Measurements from ENCODE around the gene MS4A15.

The MS4A15 gene

DNA sequence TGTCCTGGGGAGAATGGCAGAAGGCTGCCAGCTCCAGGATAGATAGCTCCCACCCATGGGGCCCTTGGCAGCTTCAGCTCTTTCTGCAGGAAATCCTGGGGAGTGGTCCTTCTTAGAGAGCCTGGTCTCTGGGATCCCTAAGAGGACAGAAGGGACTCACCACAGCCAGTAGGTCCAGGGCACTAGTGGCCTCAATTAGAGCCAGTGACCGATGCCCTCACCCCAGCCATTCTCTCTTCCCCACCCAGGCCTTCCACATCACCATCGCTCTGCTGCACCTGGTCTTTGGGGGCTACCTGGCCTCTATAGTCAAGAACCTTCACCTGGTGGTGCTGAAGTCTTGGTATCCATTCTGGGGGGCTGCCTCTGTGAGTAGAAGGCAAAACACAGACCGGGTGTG, 34.1 kb downstream of the MS4A15 start:
- intact Hi-C loops (cut with micrococcal nuclease) = no loop called here

DNA sequence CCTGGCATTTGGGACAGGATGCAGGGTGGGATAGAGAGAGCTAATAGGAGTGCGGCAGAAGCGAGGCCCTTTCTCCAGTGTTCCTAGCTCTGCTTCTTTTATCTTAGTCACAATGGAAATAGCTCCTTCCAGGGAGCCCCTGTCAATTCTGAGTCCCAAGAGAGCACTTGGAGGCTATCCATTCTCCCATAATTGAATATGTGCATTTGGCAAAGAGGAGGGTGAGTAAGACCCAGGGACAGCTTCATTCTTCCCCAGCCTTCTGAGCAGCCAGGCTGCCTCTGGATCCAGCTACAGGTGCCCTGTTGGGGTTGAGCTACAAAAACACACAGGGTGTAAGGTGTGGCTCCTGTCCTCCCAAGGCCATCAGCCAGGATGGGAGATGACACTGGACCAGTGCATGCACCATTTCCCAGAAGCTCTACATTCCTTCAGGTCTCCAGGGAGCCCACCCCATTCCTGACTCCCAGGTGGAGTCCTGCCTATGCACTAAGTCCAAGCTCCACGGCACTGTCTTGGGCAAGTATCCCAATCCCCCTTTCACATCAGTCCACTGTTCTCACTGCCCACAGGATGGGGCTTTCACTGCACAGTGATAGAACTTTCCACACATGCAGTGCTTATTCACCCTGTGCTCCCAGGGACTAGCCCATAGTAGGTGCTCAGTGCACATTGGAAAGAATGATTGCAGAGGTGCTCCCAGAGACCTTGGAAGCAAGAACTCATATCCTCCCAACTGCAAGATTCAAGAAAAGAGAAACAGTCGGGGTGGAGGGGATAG, 34.7 kb downstream of the MS4A15 start:
- Mint-ChIP-seq H3K9me3 (no peaks in the 10 kb centered on the region), H3K4me3 (no peak overlapping the region), H3K27me3 (peaks cover 4% of the 10 kb centered on the region), H3K36me3 (ENCODE audit: low read depth) (no peaks in the 10 kb centered on the region), H3K4me1 (ENCODE audit: low read depth) (no peaks in the 10 kb centered on the region), H3K27ac (no peak overlapping the region)
- intact Hi-C loops (cut with micrococcal nuclease) = no loop called here

More for the DNA sequence above, 34.1 kb downstream of the MS4A15 start:
- Mint-ChIP-seq H3K27me3 (peaks cover 4% of the 10 kb centered on the region), H3K4me3 (no peak overlapping the region), H3K9me3 (no peaks in the 10 kb centered on the region), H3K36me3 (ENCODE audit: low read depth) (no peaks in the 10 kb centered on the region), H3K4me1 (ENCODE audit: low read depth) (no peaks in the 10 kb centered on the region), H3K27ac (no peak overlapping the region)

DNA sequence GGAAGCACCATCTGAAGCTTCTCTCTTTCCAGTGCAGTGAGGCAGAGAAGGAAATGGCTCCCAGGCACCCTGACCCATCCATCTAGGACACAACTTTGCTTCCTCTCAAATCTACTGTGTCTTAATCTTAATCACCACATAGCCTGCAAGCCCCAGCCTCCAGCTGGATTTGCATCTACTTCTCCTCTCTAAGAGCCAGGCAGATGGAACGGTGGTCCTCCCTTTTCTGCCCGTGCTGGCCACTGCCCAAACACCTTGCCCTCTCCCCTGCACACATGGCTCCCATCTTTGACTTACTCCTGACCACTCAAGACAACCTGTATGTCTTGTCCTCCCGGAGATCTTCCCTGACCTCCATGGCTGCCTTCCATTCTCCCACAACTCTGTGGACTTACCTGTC, 35.9 kb downstream of the MS4A15 start:
- Mint-ChIP-seq H3K27me3 (peaks cover 4% of the 10 kb centered on the region), H3K9me3 (no peaks in the 10 kb centered on the region), H3K4me3 (no peak overlapping the region), H3K27ac (no peak overlapping the region), H3K4me1 (ENCODE audit: low read depth) (no peaks in the 10 kb centered on the region), H3K36me3 (ENCODE audit: low read depth) (no peaks in the 10 kb centered on the region)
- intact Hi-C loops (cut with micrococcal nuclease) = no loop called here

DNA sequence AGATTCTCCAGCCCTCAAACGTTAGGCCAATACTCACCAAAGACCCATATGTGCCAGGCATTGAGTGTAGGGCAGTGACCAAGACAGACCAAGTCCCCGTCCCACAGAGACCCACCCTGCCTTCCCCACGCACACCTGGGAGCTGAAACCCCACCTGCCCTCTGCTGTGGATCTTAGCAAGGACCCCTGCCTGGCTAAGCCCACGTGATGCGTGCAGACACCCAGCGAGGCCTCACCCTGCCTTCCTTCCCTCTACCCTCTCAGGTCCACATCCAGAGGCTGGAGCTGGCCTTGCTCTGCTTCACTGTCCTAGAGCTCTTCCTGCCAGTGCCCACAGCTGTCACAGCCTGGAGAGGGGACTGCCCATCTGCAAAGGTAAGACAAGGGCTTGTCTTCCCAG, 38.6 kb downstream of the MS4A15 start:
- H3K36me3 Mint-ChIP-seq (ENCODE audit: low read depth) = no peaks in the 10 kb centered on the region
- H3K4me3 Mint-ChIP-seq = no peak overlapping the region
- H3K9me3 Mint-ChIP-seq = no peaks in the 10 kb centered on the region
- intact Hi-C loops (cut with micrococcal nuclease) = no loop called here
- H3K4me1 Mint-ChIP-seq (ENCODE audit: low read depth) = no peaks in the 10 kb centered on the region
- H3K27me3 Mint-ChIP-seq = peaks cover 11% of the 10 kb centered on the region
- no peak overlapping the region for H3K27ac Mint-ChIP-seq

DNA sequence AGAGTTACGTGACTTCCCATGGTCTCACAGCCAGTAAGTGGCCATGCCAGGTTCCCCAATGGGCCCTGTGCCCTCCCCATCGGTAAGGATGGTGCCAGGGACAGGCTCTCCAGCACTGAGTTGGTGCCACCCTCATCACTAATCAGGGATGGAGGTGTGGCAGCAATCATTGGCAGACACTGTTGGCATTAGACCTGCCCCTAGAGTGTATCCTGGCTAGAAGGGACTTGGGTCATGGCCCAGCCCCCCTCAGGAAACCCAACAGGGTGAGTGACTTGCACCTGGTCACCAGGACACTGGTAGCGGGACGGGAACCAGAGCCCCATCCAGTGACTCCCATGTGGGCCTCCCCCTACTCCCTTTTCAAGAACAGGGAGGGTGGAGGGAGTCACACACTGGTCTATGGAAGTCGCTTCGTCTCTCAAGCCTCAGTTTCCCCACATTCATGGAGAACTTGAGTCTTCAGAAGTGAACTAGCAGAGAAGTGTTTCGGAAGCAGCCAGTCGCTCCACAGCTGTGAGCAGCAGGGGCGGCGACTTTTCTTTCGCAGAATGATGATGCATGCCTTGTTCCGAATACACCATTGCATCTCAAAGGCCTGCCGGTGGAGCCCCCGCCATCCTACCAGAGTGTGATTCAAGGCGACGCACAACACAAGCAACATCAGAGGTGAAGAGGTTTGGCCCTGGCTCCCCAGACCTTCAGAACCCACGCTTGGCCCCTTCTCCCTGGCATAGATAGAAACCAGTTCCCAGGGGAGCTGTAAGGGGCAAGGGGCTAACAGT, 41.4 kb downstream of the MS4A15 start:
- Mint-ChIP-seq H3K4me3 (no peak overlapping the region), H3K9me3 (no peaks in the 10 kb centered on the region), H3K4me1 (ENCODE audit: low read depth) (no peaks in the 10 kb centered on the region), H3K27me3 (peaks cover 18% of the 10 kb centered on the region), H3K27ac (no peak overlapping the region), H3K36me3 (ENCODE audit: low read depth) (no peaks in the 10 kb centered on the region)
- intact Hi-C loops (cut with micrococcal nuclease) = no loop called here

DNA sequence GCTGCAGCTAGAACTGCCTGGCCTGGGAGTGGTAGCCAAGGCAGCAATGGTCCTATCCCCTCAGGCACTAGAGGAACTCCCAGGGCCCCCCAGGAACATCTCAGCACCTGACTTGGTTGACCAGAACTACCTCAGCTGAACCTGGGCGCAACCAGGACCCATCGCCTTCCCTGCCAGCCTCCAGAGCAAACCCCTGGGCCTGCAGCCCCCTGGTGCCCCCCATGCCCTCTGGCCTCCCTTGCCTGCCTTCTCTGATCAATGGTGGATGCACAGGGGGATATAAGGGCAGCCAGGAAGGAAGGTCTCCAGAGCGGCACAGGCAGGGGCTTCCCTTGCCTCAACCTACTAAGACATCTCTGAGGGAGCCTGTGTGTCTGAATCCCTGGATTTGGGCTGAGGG, 42.0 kb downstream of the MS4A15 start:
- H3K9me3 Mint-ChIP-seq = no peaks in the 10 kb centered on the region
- intact Hi-C loops (cut with micrococcal nuclease) = no loop called here
- no peaks in the 10 kb centered on the region for H3K36me3 Mint-ChIP-seq (ENCODE audit: low read depth)
- no peaks in the 10 kb centered on the region for H3K4me1 Mint-ChIP-seq (ENCODE audit: low read depth)
- peaks cover 18% of the 10 kb centered on the region for H3K27me3 Mint-ChIP-seq
- H3K27ac Mint-ChIP-seq = no peak overlapping the region
- H3K4me3 Mint-ChIP-seq = no peak overlapping the region

DNA sequence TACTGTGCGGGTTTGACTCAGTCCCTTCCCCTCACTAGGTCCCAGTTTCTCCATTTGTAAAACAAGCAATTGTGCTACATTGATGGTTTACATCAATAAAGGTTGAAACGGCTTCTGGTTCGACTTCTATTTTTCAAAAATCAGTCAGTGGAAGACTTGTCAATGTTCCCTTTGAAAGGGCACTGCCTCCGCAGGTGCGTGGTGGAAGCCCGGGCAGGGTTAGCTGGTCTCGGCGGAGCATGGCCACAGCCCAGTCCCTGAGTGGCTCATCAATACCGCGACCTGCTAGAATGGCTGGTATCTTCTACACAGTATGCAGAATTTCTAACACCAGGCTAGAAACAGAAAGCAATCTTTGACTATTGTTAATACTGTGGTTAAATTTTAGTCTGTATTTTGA, 44.5 kb downstream of the MS4A15 start:
- Mint-ChIP-seq H3K4me1 (ENCODE audit: low read depth) (no peaks in the 10 kb centered on the region), H3K36me3 (ENCODE audit: low read depth) (no peaks in the 10 kb centered on the region), H3K4me3 (no peak overlapping the region), H3K27me3 (peaks cover 22% of the 10 kb centered on the region), H3K9me3 (no peaks in the 10 kb centered on the region), H3K27ac (no peak overlapping the region)
- intact Hi-C loops (cut with micrococcal nuclease) = no loop called here

DNA sequence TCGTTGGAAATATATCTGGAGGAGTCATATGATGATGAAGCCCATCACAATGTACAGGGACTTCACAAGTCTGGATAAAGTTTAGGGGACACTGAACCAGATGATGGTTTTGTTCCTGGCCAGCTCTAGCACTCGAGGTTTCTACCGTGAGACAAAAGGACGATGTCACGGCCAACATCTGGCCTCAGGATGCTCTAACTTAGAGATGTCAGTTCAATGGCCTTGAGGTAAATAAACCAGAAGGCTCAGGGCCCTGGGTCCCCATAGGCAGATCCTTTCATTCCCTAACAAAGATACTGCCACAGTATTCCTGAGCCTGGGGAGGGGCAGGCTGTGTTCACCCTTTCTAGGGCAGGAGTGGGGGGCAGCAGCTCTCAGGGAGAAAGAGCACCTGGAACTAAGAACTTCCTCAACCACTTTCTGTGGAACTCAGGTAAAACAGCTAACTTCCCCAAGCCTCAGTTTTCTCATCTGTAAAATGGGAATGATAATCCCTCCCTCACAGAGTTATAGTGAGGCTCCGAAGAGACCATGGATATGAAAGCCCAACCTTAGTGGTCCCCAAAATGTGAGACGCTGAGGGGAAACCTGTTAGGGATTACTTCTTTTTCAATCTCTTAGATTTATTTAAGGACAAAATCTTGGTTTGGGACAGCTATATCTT, 46.7 kb downstream of the MS4A15 start:
- Mint-ChIP-seq H3K36me3 (ENCODE audit: low read depth) (no peaks in the 10 kb centered on the region), H3K4me1 (ENCODE audit: low read depth) (no peaks in the 10 kb centered on the region), H3K27ac (no peak overlapping the region), H3K27me3 (peaks cover 22% of the 10 kb centered on the region), H3K9me3 (no peaks in the 10 kb centered on the region), H3K4me3 (no peak overlapping the region)
- intact Hi-C loops (cut with micrococcal nuclease) = no loop called here

DNA sequence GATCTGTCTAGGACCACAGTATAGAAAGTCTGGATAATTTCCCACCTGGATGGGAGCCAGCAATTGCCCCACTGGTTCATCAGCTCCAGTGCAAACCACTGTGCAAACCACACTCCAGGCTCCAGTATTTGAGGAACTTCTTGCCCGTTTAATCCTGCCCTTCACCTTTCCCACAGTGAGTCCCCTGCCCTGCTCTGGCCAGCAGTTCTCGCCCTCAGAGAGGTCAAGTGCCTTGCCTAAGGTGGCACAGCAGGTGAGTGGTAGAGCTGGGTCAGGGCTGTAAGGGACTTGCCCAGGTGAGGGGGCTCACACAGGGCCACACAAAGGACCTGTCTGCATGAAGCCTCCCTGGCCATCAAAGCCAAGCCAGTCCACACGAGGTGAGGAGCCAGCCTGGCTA, 52.6 kb downstream of the MS4A15 start:
- intact Hi-C loops (cut with micrococcal nuclease) = no loop called here
- peaks cover 28% of the 10 kb centered on the region for H3K27me3 Mint-ChIP-seq
- H3K36me3 Mint-ChIP-seq (ENCODE audit: low read depth) = no peaks in the 10 kb centered on the region
- H3K4me1 Mint-ChIP-seq (ENCODE audit: low read depth) = peaks cover 27% of the 10 kb centered on the region
- no peak overlapping the region for H3K4me3 Mint-ChIP-seq
- H3K27ac Mint-ChIP-seq = no peak overlapping the region
- no peaks in the 10 kb centered on the region for H3K9me3 Mint-ChIP-seq

DNA sequence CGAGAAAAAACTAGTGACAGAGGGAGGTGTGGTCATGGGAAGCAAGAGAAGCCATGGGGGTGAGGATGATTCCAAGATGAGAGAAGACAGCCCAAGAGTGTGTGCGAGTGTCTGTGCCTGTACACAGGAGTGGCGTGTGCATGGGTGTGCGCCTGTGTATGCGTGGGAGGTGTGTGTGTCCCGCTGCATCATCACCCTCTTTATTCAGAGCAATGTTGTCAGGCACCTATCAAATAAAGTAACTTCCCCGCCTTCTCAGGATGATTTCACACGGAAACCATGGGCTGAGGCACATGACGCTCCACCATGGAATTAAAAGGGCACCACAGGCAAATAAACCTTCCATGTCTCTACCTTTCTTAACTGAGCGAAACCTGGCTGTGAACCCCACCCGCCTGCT, 53.0 kb downstream of the MS4A15 start:
- Mint-ChIP-seq H3K9me3 (no peaks in the 10 kb centered on the region), H3K27me3 (peaks cover 28% of the 10 kb centered on the region), H3K36me3 (ENCODE audit: low read depth) (no peaks in the 10 kb centered on the region), H3K4me1 (ENCODE audit: low read depth) (peaks cover 27% of the 10 kb centered on the region), H3K27ac (no peak overlapping the region), H3K4me3 (no peak overlapping the region)
- intact Hi-C loops (cut with micrococcal nuclease) = no loop called here

DNA sequence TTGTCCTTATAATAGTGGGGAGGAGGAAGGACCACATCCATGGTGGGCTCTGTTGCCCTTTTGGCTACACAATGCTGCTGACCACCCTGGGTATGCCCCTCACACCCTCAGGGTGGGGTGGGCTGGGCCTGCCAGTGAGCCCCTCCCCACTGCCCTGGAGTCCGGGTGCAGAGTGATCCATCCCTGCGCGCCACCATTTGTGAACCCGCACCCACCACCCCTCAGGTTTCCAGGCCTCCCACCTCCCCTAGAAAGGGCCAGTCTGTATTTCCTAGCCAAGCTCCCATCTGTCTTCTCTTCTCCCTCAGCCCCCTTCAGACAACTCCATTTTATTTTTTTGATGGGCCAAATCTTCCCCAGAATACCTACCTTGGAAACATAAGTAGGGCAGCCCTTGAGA, 53.5 kb downstream of the MS4A15 start:
- Mint-ChIP-seq H3K9me3 (no peaks in the 10 kb centered on the region), H3K4me3 (no peak overlapping the region), H3K36me3 (ENCODE audit: low read depth) (no peaks in the 10 kb centered on the region), H3K27ac (no peak overlapping the region), H3K4me1 (ENCODE audit: low read depth) (peaks cover 27% of the 10 kb centered on the region), H3K27me3 (peaks cover 28% of the 10 kb centered on the region)
- intact Hi-C loops (cut with micrococcal nuclease) = no loop called here

DNA sequence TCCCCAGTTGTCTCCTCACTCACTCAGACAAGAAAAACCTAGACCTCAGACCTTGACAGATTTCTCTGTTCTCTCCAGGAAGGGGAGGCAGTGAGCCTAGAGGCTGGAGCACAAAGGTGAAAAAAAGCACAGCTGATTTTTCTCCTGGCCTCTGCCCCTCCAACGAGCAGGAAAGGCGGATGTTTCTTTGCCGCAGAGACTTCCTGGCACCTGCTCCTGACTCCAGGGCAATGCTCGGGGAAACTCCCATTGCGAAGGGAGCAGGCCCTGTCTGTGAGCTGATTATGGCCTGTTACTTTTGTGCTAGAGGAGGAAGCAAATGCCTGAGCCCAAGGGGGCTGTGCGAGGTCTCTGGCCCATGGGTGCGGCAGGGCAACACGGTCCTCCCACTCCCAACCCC, 53.9 kb downstream of the MS4A15 start:
- Mint-ChIP-seq H3K27me3 (peaks cover 28% of the 10 kb centered on the region), H3K36me3 (ENCODE audit: low read depth) (no peaks in the 10 kb centered on the region), H3K4me3 (no peak overlapping the region), H3K4me1 (ENCODE audit: low read depth) (peaks cover 27% of the 10 kb centered on the region), H3K9me3 (no peaks in the 10 kb centered on the region), H3K27ac (no peak overlapping the region)
- intact Hi-C loops (cut with micrococcal nuclease) = no loop called here

DNA sequence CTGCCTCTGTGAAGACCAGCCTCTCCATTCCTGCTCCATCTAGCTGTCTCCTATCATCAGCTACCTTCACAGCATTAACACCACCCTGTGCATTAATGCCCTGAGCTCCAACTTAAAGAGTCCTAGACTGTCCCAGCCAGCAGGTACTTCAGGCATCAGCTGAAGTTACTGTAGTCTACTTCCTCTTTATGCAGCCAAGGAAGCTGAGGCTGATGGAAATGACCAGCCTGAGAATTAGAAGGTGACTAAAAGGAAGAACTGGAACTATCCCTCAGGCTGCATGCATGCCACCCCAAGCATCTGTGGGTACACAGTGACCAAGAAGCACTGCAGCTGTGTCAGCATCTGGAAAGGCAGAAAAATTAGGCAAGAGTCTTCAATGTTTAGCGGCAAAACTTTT, 56.7 kb downstream of the MS4A15 start:
- Mint-ChIP-seq H3K9me3 (no peaks in the 10 kb centered on the region), H3K36me3 (ENCODE audit: low read depth) (no peaks in the 10 kb centered on the region), H3K27me3 (peaks cover 26% of the 10 kb centered on the region), H3K4me1 (ENCODE audit: low read depth) (peaks cover 27% of the 10 kb centered on the region), H3K4me3 (no peak overlapping the region), H3K27ac (no peak overlapping the region)
- intact Hi-C loops (cut with micrococcal nuclease) = no loop called here

DNA sequence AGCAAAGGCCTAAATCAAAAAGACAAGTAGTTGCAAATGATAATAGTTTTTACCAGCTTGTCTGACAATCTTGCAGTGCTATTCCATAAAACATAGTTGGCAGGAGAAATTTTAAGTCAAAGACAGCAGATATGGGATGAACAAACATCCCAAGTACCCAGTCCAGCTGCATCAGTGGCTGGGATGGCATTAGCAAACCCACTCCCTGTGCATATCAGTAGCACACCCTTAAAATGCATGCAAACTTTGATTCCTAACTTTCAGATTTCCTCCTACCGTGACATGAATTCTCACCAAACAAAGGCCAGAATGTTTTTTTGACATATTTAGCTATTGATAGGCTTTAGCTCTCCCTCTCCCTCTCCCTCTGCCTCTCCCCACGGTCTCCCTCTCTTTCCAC, 57.4 kb downstream of the MS4A15 start:
- H3K4me3 Mint-ChIP-seq = no peak overlapping the region
- H3K9me3 Mint-ChIP-seq = no peaks in the 10 kb centered on the region
- peaks cover 26% of the 10 kb centered on the region for H3K27me3 Mint-ChIP-seq
- no peak overlapping the region for H3K27ac Mint-ChIP-seq
- peaks cover 27% of the 10 kb centered on the region for H3K4me1 Mint-ChIP-seq (ENCODE audit: low read depth)
- H3K36me3 Mint-ChIP-seq (ENCODE audit: low read depth) = no peaks in the 10 kb centered on the region
- intact Hi-C loops (cut with micrococcal nuclease) = no loop called here

Data from dendritic cell treated with granulocyte-macrophage colony-stimulating factor and Interleukin-4, amounts not matched to agents 40 ng/mL and 50 ng/mL, for 4 days (primary cell).